Left ventricle myocardium inferior (tissue), 1 donor: ENCODE data around the gene DPP7. TPM values are rescaled to one million over a fixed set of nuclear protein-coding genes. Genes with fewer than 3 reads are reported as not detected.
A peak's percentile ranks its signal among the peaks of the same experiment; 100 is the strongest.
"Not testable (repeated sequence)": the region's sequence is repeated elsewhere in the genome, so short reads cannot be mapped to it uniquely, and the experiment has no call there.

Experiments
- DNase-seq: peaks from one replicate; pipeline ENCODE4 v3.0.0-alpha.2; 2020
- H3K27ac ChIP-seq: fragments of 200-600 bp; replicated peaks from 2 replicates; pipeline ENCODE4 v1.8.0; 2021
- H3K27me3 ChIP-seq: fragments of 200-600 bp; 2 replicates; pipeline ENCODE4 v1.8.0; 2021; ENCODE audit warnings: low read depth
- H3K36me3 ChIP-seq: fragments of 200-600 bp; 2 replicates; pipeline ENCODE4 v1.8.0; 2021
- H3K4me1 ChIP-seq: fragments of 200-600 bp; 2 replicates; pipeline ENCODE4 v1.8.0; 2021
- H3K4me3 ChIP-seq: fragments of 200-600 bp; 2 replicates; pipeline ENCODE4 v1.8.0; 2021; ENCODE audit warnings: mild to moderate bottlenecking, moderate library complexity
- H3K9me3 ChIP-seq: fragments of 200-600 bp; replicated peaks from 2 replicates; pipeline ENCODE4 v1.8.0; 2021
- CTCF ChIP-seq: fragments of 200-600 bp; IDR thresholded peaks from 2 replicates; pipeline ENCODE4 v1.8.0; 2021; ENCODE audit warnings: antibody characterized with exemption, mild to moderate bottlenecking, borderline replicate concordance
- intact Hi-C: fragments of 100-400 bp; cut with micrococcal nuclease; formaldehyde crosslinking; loops from one replicate; pipeline ENCODE4 v1.11.0; 2022
- total RNA-seq: library from RNA; stranded (reverse); fragmentation: NEBNext Ultra II Directional; extraction: Animal tissue kit (Norgen Biotek cat#: 25700); gene quantifications from one replicate; pipeline ENCODE4 v1.2.1, GENCODE V29; 2021
- donor health status: DM: no; HTN: yes; CAD: no; lungs with severe emphysema.

The DPP7 gene
- total RNA-seq, 1 donor from 2014 or later = 130 TPM

- no peak for DNase-seq
- intact Hi-C loops = no loop called here
- Histone ChIP-seq H3K4me3 (no peak overlapping the region), H3K36me3 (no peaks in the 10 kb centered on the region), H3K27ac (no peak overlapping the region), H3K9me3 (no peaks in the 10 kb centered on the region), H3K27me3 (peaks cover 95% of the 10 kb centered on the region), H3K4me1 (peaks cover 10% of the 10 kb centered on the region)
- TF ChIP-seq CTCF = no peak
These were observed 22.5 kb upstream of the DPP7 start for GRCh38 chr9:137136881-137137607.

GRCh38 chr9:137136261-137136880, 21.8 kb upstream of the DPP7 start:
- Histone ChIP-seq H3K27ac (no peak overlapping the region), H3K9me3 (no peaks in the 10 kb centered on the region), H3K27me3 (peaks cover 88% of the 10 kb centered on the region), H3K36me3 (no peaks in the 10 kb centered on the region), H3K4me3 (no peak overlapping the region), H3K4me1 (peaks cover 10% of the 10 kb centered on the region)
- intact Hi-C loops = no loop called here
- no peak for TF ChIP-seq CTCF
- no peak for DNase-seq

GRCh38 chr9:137135154-137135553, 20.6 kb upstream of the DPP7 start:
- H3K9me3 ChIP-seq, H3K27ac ChIP-seq, H3K4me3 ChIP-seq, DNase-seq, intact Hi-C loops, H3K36me3 ChIP-seq: not testable (repeated sequence)
- H3K27me3 ChIP-seq = peaks cover 80% of the 10 kb centered on the region
- H3K4me1 ChIP-seq = peaks cover 14% of the 10 kb centered on the region

GRCh38 chr9:137134191-137134590, 19.7 kb upstream of the DPP7 start:
- Histone ChIP-seq H3K36me3 (no peaks in the 10 kb centered on the region), H3K9me3 (peaks cover 9% of the 10 kb centered on the region), H3K4me3 (no peak overlapping the region), H3K4me1 (peaks cover 23% of the 10 kb centered on the region), H3K27me3 (peaks cover 70% of the 10 kb centered on the region), H3K27ac (no peak overlapping the region)
- DNase-seq = no peak
- no peak for TF ChIP-seq CTCF
- intact Hi-C loops = no loop called here

GRCh38 chr9:137130176-137130755, 15.7 kb upstream of the DPP7 start:
- Histone ChIP-seq H3K27me3 (peaks cover 31% of the 10 kb centered on the region), H3K4me1 (peaks cover 44% of the 10 kb centered on the region), H3K9me3 (peaks cover 9% of the 10 kb centered on the region), H3K4me3 (peak overlapping the region; percentile 81), H3K36me3 (no peaks in the 10 kb centered on the region), H3K27ac (peak overlapping the region; percentile 86)
- TF ChIP-seq CTCF = no peak
- no peak for DNase-seq
- intact Hi-C loops = no loop called here
